Smooth muscle cell (in vitro differentiated cells): ENCODE results near the gene ZNF175. TPM values are rescaled to one million over a fixed set of nuclear protein-coding genes. Genes with fewer than 3 reads are reported as not detected.

Source experiments
- DNase-seq: peaks from one replicate; lab custom pipeline; 2025; ENCODE audit not compliant: unreplicated experiment; lab: John Stamatoyannopoulos, UW
- H2AFZ ChIP-seq: fragments of 200-600 bp; sonication (generic); 2 replicates; pipeline ENCODE4 v1.6.0; 2016; ENCODE audit warnings: antibody characterized with exemption, low read depth, mild to moderate bottlenecking
- H3F3A ChIP-seq: fragments of 200-600 bp; sonication (generic); 2 replicates; pipeline ENCODE4 v1.6.0; 2017; ENCODE audit warnings: antibody characterized with exemption, low read depth
- H3K27ac ChIP-seq: fragments of 200-600 bp; sonication (generic); 2 replicates; pipeline ENCODE4 v1.5.1; 2016; ENCODE audit warnings: low read depth, mild to moderate bottlenecking
- H3K27me3 ChIP-seq: fragments of 200-600 bp; sonication (generic); 2 replicates; pipeline ENCODE4 v1.6.1; 2016; ENCODE audit warnings: low read depth, mild to moderate bottlenecking
- H3K36me3 ChIP-seq: fragments of 200-600 bp; sonication (generic); 2 replicates; pipeline ENCODE4 v1.5.1; 2016; ENCODE audit warnings: low read depth
- H3K4me1 ChIP-seq: fragments of 200-600 bp; sonication (generic); 2 replicates; pipeline ENCODE4 v1.5.1; 2016; ENCODE audit warnings: low read depth
- H3K4me2 ChIP-seq: fragments of 200-600 bp; sonication (generic); 2 replicates; pipeline ENCODE4 v1.6.0; 2016; ENCODE audit warnings: mild to moderate bottlenecking
- H3K4me3 ChIP-seq: fragments of 200-600 bp; sonication (generic); 2 replicates; pipeline ENCODE4 v1.5.1; 2016; ENCODE audit warnings: mild to moderate bottlenecking
- H3K79me2 ChIP-seq: fragments of 200-600 bp; sonication (generic); 2 replicates; pipeline ENCODE4 v1.6.0; 2016; ENCODE audit warnings: low read depth, mild to moderate bottlenecking
- H3K9ac ChIP-seq: fragments of 200-600 bp; sonication (generic); 2 replicates; pipeline ENCODE4 v1.6.0; 2016; ENCODE audit warnings: low read depth
- H3K9me3 ChIP-seq: fragments of 200-600 bp; sonication (generic); replicated peaks from 2 replicates; pipeline ENCODE4 v1.5.1; 2016; ENCODE audit warnings: low read depth
- H4K20me1 ChIP-seq: fragments of 200-600 bp; sonication (generic); 2 replicates; pipeline ENCODE4 v1.6.0; 2016; ENCODE audit warnings: low read depth
- WGBS: methylation state at CpG from one replicate; pipeline ENCODE4 v1.1.7; 2016; ENCODE audit warnings: low lambda C conversion rate; 5-methylcytosine and 5-hydroxymethylcytosine counted together
- polyA plus RNA-seq: library from polyadenylated mRNA; unstranded; fragments of >200 nt; fragmentation: Nextera tagmentation; extraction: Ambion mirVana; gene quantifications from 2 replicates; pipeline ENCODE4 v1.2.1, GENCODE V29; 2016
- total RNA-seq: library from RNA; depleted of rRNA; stranded (reverse); fragments of >200 nt; gene quantifications from 2 replicates; pipeline ENCODE4 v1.2.3, GENCODE V29; 2014
- TF ChIP-seq, protein P1 (sequence below): fragments of 200-600 bp; sonication (generic); IDR thresholded peaks from 2 replicates; pipeline ENCODE4 v1.5.1; 2017; ENCODE audit warnings: borderline replicate concordance, mild to moderate bottlenecking, antibody characterized with exemption; ENCODE audit not compliant: insufficient read depth, poor library complexity, severe bottlenecking

The ZNF175 gene
- total and polyA plus RNA-seq, 2 experiments from 2014 or later = 1.1 to 3.6 TPM

DNA sequence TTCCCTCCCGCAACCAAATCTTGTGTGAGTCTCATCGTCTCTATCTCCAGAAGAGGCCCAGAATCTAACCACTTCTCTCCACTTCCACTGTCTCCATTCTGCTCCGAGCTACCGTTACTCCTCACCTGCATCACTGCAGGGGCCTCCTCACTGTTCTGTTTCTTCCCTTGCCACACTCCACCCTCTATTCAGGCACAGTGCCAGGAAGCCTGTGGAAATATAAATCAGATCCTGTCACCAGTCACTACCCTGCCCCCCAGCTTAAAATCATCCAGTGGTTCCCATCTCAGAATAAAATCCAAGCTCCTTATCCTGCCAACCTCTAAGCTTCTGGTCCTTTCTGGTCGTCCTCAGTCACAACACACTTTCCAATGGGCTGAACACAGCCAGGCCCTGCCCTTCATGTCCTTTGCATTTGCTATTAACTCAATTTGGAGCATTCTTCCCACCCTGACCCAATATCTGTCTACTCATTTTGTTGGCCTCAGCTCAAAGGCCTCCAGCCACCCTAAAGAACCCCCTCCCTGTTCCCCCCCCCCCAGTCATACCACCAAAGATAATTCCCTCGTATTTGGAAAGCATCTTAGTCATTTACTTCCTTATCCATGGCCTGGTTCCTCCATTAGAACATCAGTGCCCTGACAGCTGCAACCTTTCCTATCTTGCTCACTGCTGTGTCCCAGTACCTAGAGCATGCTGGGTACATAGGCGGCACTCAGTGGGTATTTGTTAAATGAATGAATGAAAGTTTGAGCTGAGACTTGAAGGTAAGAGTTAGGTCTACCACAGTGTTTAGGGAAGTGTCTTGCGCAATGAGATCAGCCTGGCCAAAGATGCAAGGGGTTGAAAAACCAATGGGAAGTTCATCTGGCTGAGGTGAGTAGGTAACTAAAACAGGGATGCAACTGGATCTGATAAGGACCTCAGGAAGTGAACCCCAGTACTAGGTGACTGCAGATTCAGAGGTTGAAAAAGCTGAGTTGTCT is 24.4 kb downstream of the ZNF175 start:
- DNase-seq = no peak
- H3F3A ChIP-seq = no peaks in the 10 kb centered on the region
- H3K9ac ChIP-seq = no peak overlapping the region
- no peaks in the 10 kb centered on the region for H3K27me3 ChIP-seq
- H2AFZ ChIP-seq = no peak overlapping the region
- H4K20me1 ChIP-seq = no peaks in the 10 kb centered on the region
- H3K79me2 ChIP-seq = no peaks in the 10 kb centered on the region
- H3K27ac ChIP-seq = no peak overlapping the region
- H3K4me2 ChIP-seq = no peak overlapping the region
- no peaks in the 10 kb centered on the region for H3K36me3 ChIP-seq
- TF ChIP-seq, protein P1, sequence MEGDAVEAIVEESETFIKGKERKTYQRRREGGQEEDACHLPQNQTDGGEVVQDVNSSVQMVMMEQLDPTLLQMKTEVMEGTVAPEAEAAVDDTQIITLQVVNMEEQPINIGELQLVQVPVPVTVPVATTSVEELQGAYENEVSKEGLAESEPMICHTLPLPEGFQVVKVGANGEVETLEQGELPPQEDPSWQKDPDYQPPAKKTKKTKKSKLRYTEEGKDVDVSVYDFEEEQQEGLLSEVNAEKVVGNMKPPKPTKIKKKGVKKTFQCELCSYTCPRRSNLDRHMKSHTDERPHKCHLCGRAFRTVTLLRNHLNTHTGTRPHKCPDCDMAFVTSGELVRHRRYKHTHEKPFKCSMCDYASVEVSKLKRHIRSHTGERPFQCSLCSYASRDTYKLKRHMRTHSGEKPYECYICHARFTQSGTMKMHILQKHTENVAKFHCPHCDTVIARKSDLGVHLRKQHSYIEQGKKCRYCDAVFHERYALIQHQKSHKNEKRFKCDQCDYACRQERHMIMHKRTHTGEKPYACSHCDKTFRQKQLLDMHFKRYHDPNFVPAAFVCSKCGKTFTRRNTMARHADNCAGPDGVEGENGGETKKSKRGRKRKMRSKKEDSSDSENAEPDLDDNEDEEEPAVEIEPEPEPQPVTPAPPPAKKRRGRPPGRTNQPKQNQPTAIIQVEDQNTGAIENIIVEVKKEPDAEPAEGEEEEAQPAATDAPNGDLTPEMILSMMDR = no peak
- H3K9me3 ChIP-seq = no peaks in the 10 kb centered on the region
- no peak overlapping the region for H3K4me3 ChIP-seq
- H3K4me1 ChIP-seq = no peaks in the 10 kb centered on the region
- 83% methylated on average over 8 of the region's 8 CpGs for WGBS

GRCh38 chr19:51598159-51598915 is 27.3 kb downstream of the ZNF175 start:
- H3K27me3 ChIP-seq = no peaks in the 10 kb centered on the region
- TF ChIP-seq, protein P1 = no peak
- DNase-seq = no peak
- no peaks in the 10 kb centered on the region for H3K9me3 ChIP-seq
- WGBS = 89% methylated on average over 31 of the region's 31 CpGs
- no peaks in the 10 kb centered on the region for H4K20me1 ChIP-seq
- H3K4me1 ChIP-seq = no peaks in the 10 kb centered on the region
- no peaks in the 10 kb centered on the region for H3K36me3 ChIP-seq
- H2AFZ ChIP-seq = no peak overlapping the region
- no peaks in the 10 kb centered on the region for H3K79me2 ChIP-seq
- H3K4me2 ChIP-seq = no peak overlapping the region
- no peak overlapping the region for H3K27ac ChIP-seq
- no peak overlapping the region for H3K4me3 ChIP-seq
- no peak overlapping the region for H3K9ac ChIP-seq
- no peaks in the 10 kb centered on the region for H3F3A ChIP-seq

GRCh38 chr19:51599084-51599483 is 28.0 kb downstream of the ZNF175 start:
- H3F3A ChIP-seq = no peaks in the 10 kb centered on the region
- no peaks in the 10 kb centered on the region for H3K9me3 ChIP-seq
- H3K4me1 ChIP-seq = no peaks in the 10 kb centered on the region
- no peaks in the 10 kb centered on the region for H3K36me3 ChIP-seq
- no peak overlapping the region for H3K4me2 ChIP-seq
- H3K79me2 ChIP-seq = no peaks in the 10 kb centered on the region
- H3K9ac ChIP-seq = no peak overlapping the region
- WGBS = 85% methylated on average over 10 of the region's 10 CpGs
- H4K20me1 ChIP-seq = no peaks in the 10 kb centered on the region
- no peak overlapping the region for H2AFZ ChIP-seq
- H3K27me3 ChIP-seq = no peaks in the 10 kb centered on the region
- TF ChIP-seq, protein P1 = no peak
- no peak for DNase-seq
- no peak overlapping the region for H3K4me3 ChIP-seq
- H3K27ac ChIP-seq = no peak overlapping the region
